GM18951 (cell line): ENCODE measurements around the gene HDX.
A peak's percentile ranks its signal among the peaks of the same experiment; 100 is the strongest.
"Not testable (repeated sequence)": the region's sequence is repeated elsewhere in the genome, so short reads cannot be mapped to it uniquely, and the experiment has no call there.

Source experiments
- POLR2A ChIP-seq: IDR thresholded peaks from 4 replicates; pipeline ENCODE4 v1.6.1; 2011; ENCODE audit warnings: mild to moderate bottlenecking; ENCODE audit not compliant: insufficient read length, insufficient read depth; ENCODE audit errors: extremely low read depth
- in situ Hi-C: fragments of 300-500 bp; cut with MboI; formaldehyde crosslinking; loops from one replicate; pipeline ENCODE4 v1.12.0; 2022; ENCODE audit warnings: low sequenced_read_pairs, mixed read lengths, inconsistent platforms; ENCODE audit not compliant: unreplicated experiment

Gene HDX

DNA sequence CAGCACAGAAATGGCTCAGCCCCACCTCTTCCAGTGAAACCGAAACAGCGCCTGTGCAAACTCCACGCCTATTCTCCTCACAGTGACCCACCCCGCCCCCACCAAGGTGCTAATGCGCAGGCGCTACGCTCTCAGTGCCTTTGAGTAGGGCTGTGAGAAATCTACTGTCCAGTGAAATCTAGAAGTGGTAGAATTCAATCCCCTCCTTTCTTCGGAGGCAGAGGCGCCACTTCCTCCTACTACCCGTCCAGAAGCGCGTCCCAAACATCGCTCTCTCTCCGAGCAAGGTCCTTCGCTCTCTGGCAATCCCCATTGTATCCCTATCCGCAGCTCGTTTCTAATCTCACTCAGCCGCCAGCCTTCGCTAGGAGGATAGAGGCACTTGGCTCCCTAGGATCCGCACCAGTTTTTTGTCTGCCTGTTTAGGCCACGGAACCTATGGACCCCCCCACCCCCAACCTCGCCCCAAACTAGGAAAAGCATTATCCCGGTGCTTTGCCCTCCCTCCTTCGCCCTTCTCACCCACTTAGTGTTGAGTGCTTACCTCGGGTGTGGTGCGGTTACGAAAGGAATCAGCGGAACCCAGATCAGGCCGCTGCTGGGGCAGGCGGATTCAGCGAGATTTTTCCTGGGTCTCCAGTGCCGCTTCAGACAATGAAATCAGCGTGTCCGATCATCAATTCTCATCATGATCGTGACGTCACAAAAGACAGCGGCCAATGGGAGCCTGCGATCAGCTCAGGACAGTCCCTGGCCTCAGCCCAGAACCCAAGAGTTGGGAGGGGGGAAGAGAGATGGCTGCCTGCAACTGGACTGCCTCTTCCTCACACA lies at the start of gene HDX:
Gene HDX (minus strand): TSS at position 656 of the 831 bp plus-strand sequence. CDS start 27,056 bp downstream, outside the sequence.
- peak; percentile 51 for TF ChIP-seq POLR2A
- in situ Hi-C loops: no loop called here

- in situ Hi-C loops: not testable (repeated sequence)
These were observed 39.1 kb upstream of the HDX start for GRCh38 chrX:84541315-84541714.

GRCh38 chrX:84537627-84538026 lies 35.4 kb upstream of the HDX start:
- in situ Hi-C loops: not testable (repeated sequence)

- no peak for TF ChIP-seq POLR2A
- in situ Hi-C loops: no loop called here
These were observed 13.8 kb downstream of the HDX start for GRCh38 chrX:84488426-84488825.

GRCh38 chrX:84487365-84488353 lies 14.6 kb downstream of the HDX start:
- TF ChIP-seq POLR2A: no peak
- in situ Hi-C loops: no loop called here

GRCh38 chrX:84479086-84479485 lies 23.2 kb downstream of the HDX start:
- in situ Hi-C loops: no loop called here
- no peak for TF ChIP-seq POLR2A

DNA sequence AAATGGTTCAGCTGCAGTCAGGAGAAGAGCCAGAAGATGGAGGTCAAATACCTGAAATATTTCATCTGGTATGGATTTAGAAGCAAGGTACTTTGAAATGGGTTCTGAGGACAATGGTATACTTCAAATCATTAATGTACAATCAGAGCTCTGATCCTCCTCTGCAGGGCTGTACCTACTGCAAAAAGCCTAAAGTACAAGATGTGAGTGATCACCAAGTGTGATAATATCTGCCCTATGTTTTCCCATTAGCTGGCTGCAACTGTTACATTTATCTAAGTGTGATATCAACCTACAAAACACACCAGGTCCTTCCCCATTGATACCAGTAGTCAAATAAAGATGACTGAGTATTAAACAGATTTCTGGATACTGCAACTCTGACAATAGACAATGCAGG lies 25.1 kb downstream of the HDX start:
- TF ChIP-seq POLR2A: no peak
- in situ Hi-C loops: no loop called here

- TF ChIP-seq POLR2A: no peak
- in situ Hi-C loops: no loop called here
These were observed 26.7 kb downstream of the HDX start for GRCh38 chrX:84475596-84475995.

GRCh38 chrX:84475101-84475500 lies 27.2 kb downstream of the HDX start:
- in situ Hi-C loops: no loop called here
- TF ChIP-seq POLR2A: no peak

- in situ Hi-C loops: no loop called here
- no peak for TF ChIP-seq POLR2A
These were observed 33.0 kb downstream of the HDX start for GRCh38 chrX:84469226-84469625.

- in situ Hi-C loops: no loop called here
- no peak for TF ChIP-seq POLR2A
These were observed 34.4 kb downstream of the HDX start for GRCh38 chrX:84467898-84468297.

DNA sequence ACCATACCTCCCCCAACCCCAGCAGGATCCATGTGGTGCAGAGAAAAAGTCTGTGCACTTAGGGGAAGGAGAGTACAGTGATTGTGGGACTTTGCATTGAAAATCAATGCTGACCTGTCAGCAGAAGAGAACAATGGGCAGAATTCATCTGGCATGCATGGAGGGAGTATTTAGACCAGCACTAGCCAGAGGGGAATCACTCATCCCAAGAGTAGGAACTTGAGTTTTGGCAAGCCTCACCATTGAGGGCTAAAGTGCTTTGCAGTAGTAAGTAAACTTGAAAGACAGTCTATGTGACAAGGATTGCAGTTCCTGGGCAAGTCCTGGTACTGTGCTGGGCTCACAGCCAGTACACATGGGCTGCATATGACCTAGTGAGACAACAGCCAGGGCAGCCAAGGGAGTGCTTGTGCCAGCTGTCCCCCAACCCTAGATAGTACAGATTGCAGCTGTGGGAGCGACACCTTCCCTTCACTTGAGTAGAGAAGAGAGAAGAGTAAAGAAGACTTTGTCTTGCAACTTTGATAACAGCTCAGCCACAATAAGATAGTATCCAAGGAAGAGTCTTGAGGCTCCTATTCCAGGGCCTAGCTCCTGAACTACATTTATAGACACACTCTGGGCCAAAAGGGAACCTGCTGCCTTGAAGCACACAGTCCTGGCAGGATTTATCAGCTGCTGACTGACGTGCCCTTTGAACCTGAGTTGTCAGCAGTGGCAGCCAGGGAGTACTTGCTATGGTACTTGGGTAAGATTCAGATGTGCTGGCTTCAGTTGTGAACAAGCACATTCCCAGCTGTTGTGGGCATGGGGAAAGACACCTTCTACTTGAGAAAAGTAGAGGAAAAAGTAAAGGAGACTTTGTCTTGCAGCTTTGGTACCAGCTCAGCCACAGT lies 48.7 kb downstream of the HDX start:
- in situ Hi-C loops: no loop called here
- no peak for TF ChIP-seq POLR2A

- in situ Hi-C loops: no loop called here
- no peak for TF ChIP-seq POLR2A
These were observed 61.1 kb downstream of the HDX start for GRCh38 chrX:84441143-84441542.
